Measurements from ENCODE around the gene WNT5B.

Gene WNT5B

DNA sequence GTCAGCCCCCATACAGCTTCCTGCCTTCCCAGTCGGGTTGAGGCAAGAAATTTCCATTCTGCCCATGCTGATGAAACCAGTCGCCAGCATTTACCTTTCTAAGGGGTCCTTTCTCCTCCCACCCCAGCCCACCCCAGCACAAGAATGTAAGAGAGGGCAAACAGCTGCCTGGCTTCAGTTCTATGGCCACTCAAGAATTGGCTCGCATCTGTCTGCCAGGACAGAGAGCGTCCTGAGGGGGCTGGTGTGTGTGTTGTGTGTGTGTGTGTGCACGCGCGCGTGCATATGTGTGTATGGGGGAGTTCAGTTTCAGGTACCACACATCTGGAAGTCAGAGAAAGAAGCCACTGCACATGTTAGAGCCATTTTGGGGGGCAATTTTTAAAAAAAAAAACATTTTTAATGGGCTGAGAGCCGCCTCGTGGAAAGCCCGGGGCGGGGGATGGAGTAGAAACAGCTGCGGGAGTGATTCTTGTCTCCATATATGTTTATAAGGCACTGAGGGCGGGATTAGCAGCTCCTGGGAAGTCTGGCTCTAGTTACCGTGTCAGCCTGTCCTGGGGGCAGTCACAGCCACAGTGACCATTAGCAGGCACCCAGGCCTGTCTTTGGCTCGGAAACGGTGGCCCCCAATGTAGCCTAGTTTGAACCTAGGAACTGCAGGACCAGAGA is at the start of gene WNT5B:
WNT5B (plus strand) TSS at position 566 of the 672 bp plus-strand sequence. CDS start 2,124 bp downstream, outside the sequence.
- DNase-seq, result no peak

DNA sequence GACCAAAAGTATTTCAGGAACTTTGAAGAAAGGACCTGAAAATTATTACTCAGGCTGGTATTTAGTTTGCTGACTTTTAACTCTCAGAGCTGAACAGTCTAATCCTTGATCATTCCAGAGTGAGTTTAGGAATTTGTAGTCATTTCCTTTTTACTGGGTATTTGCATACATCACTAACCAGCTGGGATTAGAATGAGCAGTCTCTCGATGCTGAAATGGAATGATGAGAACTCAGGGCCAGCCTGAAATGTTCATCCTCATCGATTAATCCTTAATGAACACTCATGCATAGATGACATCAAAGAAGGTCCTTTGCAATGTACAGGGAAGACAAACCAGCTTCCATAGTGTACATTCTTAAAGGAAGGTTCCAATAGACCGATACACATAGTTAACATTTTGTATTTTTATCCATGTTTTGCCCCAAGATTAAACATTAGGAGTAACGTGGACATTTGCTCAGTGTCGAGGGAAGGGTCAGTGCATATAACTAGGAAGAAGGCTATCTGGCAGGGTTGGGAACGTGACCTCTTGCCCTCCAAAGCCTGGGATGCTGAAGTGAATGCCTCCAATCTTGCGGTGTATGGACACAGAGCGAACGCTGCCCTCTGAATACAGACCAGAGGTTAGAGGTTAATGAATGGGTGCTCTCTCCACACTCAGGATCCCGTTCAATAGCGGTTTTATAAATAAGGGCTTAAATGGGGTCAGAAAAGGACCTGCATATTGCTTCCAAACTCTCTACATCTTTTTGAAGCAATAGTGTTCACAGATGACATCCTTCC is 49.2 kb upstream of the WNT5B start:
- no peak for DNase-seq

DNA sequence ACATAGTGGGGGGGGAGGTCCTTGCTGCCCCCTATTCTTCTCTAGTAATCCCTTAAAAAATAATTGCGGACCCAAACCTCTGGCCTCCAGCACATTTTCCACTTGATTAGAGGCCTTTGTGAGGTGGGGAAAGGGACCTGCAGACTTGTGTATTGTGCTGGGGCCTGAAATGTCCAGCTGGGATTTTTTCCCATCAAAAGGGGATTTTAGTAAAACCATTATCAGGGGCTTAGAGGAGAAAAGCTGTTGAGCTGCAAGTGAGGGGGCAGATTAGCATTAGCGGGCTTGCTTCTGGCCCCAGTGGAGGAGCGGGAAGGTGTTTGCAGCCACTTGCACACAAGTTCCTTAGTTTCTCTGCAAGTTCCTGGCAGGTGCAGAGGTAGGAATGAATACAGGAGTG is 48.5 kb upstream of the WNT5B start:
- DNase-seq, result no peak

DNA sequence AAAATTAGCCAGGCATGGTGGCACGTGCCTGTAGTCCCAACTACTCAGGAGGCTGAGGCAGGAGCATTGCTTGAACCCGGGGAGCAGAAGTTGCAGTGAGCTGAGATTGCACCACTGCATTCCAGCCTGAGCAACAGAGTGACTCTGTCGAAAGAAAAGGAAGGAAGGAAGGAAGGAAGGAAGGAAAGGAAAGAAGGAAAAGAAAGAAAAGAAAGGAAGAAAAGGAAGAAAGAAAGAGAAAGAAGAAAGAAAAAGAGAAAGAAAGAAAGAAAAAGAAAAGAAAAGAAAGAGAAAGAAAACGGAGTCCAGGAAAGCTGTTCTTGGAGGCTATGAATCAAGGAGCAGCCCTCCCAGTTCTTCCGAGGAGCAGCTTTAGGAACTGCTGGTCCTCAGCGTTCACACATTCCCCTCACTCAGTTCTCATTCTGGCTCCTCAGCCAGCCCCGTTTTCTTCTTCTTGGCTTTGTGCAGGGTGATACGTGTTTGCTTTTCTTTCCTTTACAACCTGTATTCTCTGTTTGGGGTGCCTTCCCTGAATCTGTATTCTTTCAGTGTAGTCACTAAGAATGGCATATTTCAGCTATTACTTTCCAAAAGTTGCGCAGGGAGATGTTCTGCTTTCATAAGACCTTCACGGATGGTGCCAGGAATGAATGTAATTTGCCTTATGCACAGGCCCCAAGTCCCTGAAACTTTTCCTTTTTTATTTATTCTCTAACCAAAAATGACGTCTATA is 46.9 kb upstream of the WNT5B start:
- DNase-seq, result no peak

DNA sequence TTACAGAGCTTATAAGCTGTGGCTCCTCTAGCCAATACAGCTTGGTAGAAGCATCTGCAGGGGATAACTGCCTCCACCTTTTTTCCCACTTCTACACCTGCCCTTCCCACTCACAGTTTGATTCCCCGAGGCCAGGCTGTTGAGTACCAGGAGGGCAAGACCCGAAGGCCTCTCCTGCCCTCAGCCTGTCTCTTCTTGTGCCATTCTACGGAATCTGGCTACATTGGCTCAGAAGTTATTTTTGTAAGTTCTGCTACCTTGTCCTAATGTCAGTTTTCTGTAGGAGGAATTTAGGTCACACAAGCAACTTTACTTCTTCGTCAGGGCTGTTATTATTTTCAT is 46.4 kb upstream of the WNT5B start:
- DNase-seq, result no peak

DNA sequence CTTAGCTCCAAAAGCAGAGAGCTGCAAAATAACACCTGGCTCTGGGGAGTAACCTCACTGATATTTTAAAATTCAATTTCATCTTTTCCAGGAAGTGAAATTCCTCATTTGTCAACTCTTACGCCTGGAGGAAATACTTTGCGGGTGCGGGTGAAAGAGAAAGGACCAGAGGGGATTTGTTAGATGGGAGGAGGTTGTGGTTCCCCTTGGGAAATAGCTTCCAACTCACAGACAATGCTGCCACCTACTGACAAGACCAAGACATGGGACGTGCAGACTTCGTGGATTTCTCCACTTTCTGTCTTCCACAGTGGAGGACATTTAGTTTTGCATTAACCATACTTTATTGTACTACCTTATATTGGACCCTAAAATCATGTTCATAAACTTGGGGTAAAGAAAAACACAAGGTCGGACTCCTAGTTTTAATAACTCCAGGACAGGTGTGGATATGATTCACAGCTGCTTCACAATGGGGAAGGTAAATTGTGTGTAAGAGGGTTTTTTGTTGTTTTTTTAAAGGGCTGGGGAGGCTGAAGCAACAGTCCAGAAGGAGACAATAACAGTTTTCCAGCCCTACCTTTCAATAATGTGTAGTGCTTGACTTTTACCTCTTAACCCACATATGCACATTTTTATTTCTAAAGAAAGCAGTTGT is 45.5 kb upstream of the WNT5B start:
- DNase-seq, result peak; percentile 74

DNA sequence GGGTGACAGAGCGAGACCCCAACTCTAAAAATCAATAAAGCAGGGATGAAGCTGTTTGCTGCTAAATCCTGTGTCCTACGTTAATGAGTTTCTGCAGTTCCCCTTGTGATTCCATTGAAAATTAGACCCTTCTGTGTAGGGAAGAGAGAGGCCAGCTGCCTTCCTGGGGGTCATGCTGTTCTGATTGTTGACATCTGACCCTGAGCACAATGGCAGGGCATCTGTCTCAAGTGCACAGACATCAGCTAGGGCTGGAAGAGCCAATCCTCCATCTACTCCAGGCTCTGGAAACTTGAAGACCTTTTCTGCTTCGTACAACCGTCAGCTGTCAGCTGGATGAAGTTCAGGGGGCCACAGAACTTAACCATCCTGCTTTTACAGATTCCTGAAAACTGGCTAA is 44.7 kb upstream of the WNT5B start:
- DNase-seq, result no peak

DNA sequence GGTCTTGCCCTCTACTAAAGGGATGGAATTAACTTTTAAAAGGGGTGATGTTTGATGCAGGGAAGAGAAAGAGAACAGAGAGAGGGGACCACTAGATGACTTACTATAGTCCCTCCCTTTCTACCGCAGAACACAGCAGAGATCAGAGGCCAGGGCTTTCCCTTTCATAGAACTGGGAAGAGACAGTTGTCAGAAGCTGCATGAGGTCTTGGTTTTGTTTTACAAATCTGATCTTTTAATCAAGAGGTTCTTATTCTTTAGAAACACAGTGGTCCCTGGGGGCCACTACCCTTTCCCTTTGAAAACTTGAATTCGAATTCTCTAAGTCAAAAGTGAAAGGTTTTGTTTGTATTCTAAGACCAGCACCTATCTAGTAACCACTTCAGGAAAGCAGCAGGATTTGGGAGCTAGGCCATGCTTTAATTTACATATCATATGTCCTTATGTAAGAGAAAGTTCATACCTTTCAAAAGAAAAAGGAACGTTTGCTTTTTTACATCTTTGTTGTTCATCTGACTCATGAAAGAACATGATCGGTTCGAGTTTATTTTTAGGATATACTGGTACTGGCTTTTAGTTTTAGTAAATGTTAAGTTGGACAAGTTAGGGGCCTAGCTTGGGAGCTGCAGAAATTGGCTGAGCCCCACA is 41.0 kb upstream of the WNT5B start:
- no peak for DNase-seq

DNA sequence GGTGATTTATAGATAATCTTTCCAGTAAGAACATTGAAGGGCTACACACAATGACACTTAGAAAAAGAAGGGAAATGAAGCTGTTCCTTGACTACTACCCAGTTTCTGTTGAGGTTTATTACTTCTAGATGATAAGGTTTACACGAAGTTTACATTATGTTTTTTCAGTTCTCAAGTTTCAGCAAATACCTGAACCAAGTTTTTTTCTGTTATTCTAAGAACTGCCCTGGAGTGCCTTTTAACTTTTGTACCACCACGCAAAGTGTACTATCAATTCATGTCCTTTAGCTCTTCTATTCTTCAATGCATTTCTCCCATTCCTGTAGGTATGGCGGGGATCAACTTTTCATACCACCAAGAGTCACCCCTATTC is 40.5 kb upstream of the WNT5B start:
- no peak for DNase-seq

DNA sequence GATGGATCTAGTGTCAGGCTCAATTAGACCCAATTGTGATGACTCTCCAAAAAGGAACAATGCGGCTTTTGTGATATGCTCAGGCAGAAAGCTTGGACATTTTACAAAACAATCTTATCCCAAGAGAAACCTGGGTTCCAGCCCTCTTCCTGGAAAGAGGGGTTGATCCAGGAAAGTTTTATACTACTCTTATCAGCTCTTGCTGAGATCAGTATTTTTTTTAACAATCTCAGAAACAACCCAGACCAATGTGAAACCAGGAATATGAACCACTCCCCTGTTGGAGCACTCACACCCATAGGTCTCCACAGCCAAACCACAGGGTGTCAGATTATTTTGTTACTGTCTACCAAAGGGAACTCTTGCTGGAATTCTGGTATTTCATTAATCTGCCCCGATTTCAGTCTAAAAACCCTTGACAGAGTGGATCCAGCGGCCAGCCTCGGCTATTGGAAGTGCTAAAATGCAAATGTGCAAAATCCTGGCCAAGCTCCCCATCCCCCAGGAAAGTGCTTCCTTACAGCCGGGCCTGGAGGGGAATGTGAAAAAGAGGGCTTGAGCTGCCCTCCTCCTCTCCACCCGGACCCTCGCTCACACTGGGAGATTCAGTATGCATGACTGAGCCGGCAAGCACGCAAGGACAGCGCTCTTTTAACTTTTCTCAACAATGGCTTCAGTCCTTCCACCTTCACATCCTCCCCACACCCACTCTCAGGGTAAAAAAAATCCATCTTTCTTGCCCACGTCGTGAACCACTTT is 38.6 kb upstream of the WNT5B start:
- no peak for DNase-seq

DNA sequence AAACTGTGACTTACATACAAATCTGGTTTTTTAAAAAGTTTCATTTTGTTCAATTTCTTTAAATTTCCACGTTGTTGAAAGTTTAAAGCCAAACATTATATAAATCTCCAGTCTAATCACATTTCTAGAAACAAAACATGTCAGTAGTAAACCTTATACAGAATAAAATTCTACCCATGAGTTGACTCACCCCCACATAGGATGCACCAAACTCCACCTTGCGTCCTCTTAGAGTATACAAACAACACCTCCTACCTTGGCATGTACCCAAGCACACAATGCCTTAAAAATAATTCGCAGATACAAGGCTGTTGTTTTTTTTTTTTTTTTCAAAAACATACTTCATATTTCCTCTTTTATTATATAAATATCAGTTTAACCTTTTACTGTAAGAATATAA is 38.0 kb upstream of the WNT5B start:
- no peak for DNase-seq

DNA sequence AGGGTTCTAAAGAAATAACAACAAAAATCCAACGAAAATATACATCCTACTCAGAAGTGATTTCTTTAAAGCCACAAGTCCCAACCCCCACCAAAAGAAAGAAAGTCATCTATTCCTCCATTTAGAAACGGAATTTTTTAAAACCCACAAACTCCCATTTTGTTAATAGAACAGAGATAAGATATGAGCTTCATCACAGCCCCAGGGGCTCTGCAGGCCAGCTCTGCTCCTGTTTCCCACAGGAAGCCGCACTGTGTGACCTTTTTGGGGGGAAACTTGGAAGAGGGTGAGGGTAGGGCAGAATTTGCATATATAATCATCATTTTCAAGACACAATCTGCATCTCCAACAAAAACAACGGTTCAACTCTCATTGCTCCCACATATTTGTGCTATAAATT is 37.5 kb upstream of the WNT5B start:
- DNase-seq, result no peak

DNA sequence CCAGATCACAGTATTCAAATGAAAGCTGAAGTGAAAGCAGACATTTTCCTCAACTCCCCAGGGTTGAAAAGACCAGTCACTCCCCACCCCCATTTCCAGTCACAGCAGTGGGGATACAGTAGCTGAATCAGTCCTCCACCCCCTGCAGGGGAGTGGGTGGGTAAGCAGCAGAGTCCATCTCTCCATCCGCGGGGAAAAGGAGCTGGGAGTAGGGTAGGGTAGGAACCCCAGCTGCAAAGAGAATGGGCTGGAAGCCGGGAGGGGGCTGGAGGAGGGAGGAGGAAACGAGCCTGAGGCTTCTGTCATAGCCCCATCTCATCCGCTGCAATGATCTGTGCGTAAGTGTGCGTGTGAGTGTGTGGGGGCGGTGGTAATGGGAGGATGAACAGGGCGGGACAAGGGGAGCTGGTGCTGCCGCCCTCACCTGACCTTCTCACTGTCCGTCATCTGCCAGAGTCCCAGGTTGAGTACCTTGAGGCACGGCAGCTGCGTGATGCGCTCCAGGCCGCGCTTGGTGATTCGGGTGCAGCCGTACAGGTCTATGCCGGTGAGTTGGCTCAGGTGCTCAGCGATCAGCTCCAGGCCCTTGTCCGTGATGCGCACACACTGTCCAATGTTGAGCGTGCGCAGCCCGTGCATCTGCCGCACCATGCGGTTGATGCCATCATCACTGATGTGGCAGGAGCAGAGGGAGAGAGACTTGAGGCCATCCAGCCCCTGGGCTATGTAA is 36.4 kb upstream of the WNT5B start:
- no peak for DNase-seq

DNA sequence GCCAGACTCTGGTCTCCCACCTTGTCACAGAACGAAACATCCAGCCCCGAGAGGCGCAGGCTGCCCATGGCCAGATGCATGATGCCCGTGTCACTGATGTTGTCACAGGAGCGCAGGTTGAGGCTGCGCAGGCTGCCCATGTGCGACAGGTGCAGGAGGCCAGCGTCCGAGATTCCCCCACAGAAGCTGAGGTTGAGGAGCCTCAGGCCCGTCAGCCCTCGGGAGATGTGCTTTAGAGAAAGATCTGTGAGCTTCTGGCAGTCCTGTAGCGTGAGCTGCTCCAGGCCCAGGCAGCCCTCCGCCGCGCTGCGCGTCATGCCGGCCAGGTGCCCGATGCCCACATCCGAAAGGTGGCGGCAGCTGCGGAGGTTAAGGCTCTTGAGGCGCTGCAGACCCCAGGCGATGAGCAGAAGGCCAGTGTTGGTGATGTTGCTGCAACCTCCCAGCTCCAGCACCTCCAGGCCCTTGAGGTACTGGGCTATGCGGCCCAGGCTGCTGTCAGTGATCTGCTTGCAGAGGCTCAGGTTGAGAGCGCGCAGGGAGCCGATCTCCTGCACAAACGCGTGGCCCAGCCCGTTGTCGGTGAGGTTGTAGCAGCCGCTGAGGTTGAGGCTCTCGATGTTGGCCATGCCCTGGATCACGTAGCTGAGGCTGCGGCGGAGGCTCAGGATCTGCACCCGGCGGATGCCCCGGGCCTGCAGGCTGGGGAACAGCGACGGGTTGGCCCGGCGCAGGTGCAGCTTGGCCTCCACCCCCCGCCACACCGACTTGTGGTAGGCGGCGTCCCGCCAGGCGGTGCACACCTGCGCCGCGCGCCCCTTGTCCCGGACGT is 35.6 kb upstream of the WNT5B start:
- DNase-seq, result no peak

DNA sequence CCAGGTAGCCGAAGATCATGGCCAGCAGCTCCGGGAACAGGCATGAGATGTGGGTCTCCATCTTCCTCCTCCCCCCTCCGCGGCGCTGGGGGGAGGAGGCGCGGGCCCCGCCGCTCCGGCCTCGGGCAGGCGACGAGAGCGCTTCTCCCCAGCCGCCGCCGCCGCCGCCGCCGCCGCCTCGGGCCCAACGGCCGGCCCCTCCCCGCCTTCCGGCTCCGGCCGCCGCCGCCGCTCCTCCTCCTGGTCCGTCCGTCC is 35.1 kb upstream of the WNT5B start:
- DNase-seq, result peak; percentile 74

DNA sequence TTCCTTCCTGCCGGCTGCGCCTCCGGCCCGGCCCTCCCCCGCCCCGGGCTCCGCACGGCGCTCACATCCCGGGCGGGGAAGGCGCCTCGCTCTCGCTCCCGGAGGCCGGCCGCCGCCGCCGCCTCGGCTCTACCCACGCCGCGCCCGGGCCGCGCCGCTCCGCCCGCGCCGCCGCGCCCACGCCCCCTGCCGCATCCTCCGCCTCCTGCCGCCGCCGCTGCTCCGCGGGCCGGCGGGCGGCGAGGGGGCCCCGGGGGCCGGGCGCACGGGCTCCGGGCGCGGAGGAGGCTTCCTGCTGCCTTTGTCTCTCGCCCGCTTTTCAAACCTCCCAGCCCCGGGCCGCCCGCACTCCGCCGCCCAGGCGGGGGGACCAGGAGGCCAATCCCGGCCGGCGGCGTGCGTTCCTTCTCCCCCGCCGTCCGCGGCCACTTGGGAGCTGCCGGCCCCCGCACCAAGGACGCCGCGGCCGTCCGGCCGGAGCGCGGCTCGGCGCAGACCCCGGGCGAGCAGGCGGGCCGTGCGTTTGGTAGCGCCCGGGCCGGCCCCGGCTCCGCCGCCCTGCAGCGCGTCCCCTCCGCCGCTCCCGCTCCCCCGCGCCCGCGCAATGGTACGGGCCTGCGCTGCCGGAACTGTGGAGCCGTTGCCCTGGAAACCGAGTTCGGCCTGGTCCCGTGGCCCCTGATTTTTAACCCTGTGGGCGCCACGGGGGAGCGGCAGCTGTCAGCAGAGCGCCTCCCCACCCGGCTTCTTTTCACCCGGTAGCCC is 34.6 kb upstream of the WNT5B start, which contains the start of gene FBXL14:
FBXL14 (minus strand) TSS at position 321 of the 765 bp plus-strand sequence. CDS start 515 bp downstream, outside the sequence.
- DNase-seq, result peak; percentile 93

DNA sequence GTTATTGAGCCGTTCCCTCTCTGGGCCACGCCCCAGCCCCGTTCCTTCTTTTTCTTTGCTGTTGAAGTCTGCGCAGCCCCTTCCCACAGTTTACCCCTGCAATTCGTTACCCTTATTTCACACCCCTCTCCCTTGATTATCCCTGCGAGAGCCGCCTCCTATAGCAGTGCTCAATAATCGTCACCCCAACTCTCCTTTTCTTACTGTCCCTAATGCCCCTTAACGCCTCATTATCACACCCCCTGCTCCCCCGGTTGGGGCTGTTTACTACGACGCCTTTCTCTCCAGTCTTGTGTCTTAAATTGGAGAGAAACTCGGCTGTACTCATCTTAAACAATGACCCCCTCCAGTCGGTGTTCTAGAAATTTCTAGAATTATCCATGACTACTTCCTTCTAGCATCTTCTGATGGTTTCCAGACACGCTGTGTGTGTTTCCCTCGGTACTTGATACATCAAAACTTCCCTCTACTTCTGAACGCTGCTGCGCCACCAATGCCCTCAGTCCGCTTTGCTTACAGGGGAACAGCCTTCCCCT is 33.9 kb upstream of the WNT5B start:
- DNase-seq, result no peak

DNA sequence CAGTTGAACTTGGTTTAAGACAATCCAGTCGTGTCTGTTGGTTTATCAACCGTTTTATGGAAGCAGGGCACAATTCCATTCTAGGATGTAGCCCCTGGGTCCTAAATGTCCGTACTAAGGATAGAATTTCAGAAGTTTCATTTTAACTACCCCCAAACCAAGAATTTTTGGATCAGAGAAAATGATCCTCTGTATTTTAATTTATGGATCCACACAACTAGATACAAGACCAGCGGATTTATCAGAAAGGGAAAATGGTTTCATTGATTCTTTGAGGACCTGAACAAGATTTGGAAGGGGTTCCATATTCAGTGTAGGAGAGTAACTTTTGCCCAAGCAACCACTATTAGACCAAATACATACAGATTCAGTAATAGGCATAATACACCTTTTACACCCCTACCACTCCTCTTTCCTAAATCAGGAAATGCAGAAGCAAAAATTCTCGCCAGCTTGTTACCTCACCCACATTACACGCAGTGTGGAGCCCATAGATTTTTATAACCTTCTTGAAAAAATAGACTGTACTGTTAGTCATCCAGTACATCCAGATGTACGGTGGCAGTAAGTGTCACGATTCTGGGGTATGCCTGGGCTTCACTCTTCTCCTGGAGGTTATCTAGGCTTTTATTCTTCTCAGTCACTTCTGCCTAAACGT is 33.2 kb upstream of the WNT5B start:
- DNase-seq, result no peak

DNA sequence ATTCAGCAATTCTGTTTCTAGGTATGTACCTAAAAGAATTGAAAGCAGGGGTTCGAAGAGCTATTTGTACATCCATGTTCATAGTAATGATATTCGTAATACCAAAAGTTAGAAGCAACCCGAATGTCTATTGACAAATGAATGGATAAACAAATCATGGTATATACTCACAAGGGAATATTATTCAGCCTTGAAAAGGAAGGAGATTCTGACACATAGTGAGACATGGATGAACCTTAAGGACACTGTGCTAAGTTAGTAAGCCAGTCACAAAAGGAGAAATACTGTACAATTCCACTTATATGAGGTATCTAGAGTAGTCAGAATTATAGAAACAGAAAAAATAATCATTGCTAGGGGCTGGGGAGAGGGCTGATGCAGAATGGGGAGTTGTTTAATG is 30.3 kb upstream of the WNT5B start:
- no peak for DNase-seq
